ENCODE results near the gene EZR. TPM values are rescaled to one million over a fixed set of nuclear protein-coding genes. Genes with fewer than 3 reads are reported as not detected.

The EZR gene
- total and polyA plus RNA-seq, 2 of the 8 experiments (the other 6 are each of a cell fraction or from before 2014, with no cell fraction given): 122 to 286 TPM

- Histone ChIP-seq H4K20me1 (replicated peaks in 1 of 2; ENCODE audit: control insufficient read depth in 1 of 2, insufficient read depth in 2 of 2, low read length in 2 of 2) (no peaks in the 10 kb centered on the region), H2BK12ac (ENCODE audit: low read depth, low read length) (peak overlapping the region; percentile 68; the same call in 1 of the 2 replicates), H3K4me1 (replicated peaks in 1 of 4; ENCODE audit: control insufficient read depth in 3 of 4, insufficient read depth in 4 of 4, low read length in 3 of 4) (peaks cover 0 to 21% (median 7%) of the 10 kb centered on the region in 4 experiments; a peak in 6 of 7 replicates), H2BK120ac (replicated peaks; ENCODE audit: low read depth, low read length) (no peak overlapping the region), H2BK5ac (ENCODE audit: low read depth, low read length) (no peak overlapping the region), H3K18ac (ENCODE audit: extremely low read depth, low read length) (0 out of 2 replicates have a peak overlapping the region, but pooled peaks have one; percentile 19), H3K23me2 (ENCODE audit: low read depth, low read length) (no peaks in the 10 kb centered on the region), H3K27me3 (replicated peaks in 1 of 4; ENCODE audit: control insufficient read depth in 3 of 4, extremely low read depth in 1 of 4, insufficient read depth in 3 of 4, low read length in 3 of 4) (no peaks in the 10 kb centered on the region; a peak in 2 of 7 replicates), H4K91ac (replicated peaks; ENCODE audit: insufficient read length, low read length) (no peak overlapping the region), H3K36me3 (ENCODE audit: control insufficient read depth in 2 of 4, insufficient read depth in 4 of 4, low read length in 3 of 4) (no peaks in the 10 kb centered on the region), H4K5ac (ENCODE audit: insufficient read length, low read depth, low read length) (no peak overlapping the region), H3K9ac (replicated peaks in 1 of 4; ENCODE audit: extremely low read depth in 1 of 4, low read depth in 3 of 4, low read length in 3 of 4) (no peak overlapping the region), H4K8ac (ENCODE audit: extremely low read depth, insufficient read depth, low read length) (no peak overlapping the region), H3K23ac (ENCODE audit: insufficient read length) (no peak overlapping the region), H3K79me1 (ENCODE audit: low read depth, low read length) (no peaks in the 10 kb centered on the region), H3K79me2 (ENCODE audit: control insufficient read depth in 1 of 2, insufficient read depth in 2 of 2, low read length in 2 of 2) (no peaks in the 10 kb centered on the region), H3K27ac (ENCODE audit: low read depth, low read length) (no peak overlapping the region), H3K9me3 (ENCODE audit: insufficient read depth in 2 of 2, low read depth in 1 of 2, low read length in 1 of 2) (no peaks in the 10 kb centered on the region), H2AK5ac (ENCODE audit: low read depth, low read length) (no peak overlapping the region), H2BK15ac (ENCODE audit: low read length) (no peak overlapping the region), H3K4me2 (ENCODE audit: insufficient read depth in 1 of 2, low read depth in 2 of 2, low read length in 2 of 2) (no peak overlapping the region), H3K4ac (replicated peaks; ENCODE audit: insufficient read length, low read depth, low read length) (no peak overlapping the region), H3K56ac (replicated peaks; ENCODE audit: insufficient read length, low read depth, low read length) (no peak overlapping the region), H2AFZ (ENCODE audit: low read length) (no peak overlapping the region), H2BK20ac (ENCODE audit: low read length) (no peak overlapping the region), H3K14ac (ENCODE audit: insufficient read length) (no peak overlapping the region), H3K4me3 (ENCODE audit: extremely low read depth in 1 of 4, insufficient read depth in 2 of 4, low read depth in 3 of 4, low read length in 4 of 4) (no peak overlapping the region)
- DNase-seq (ENCODE audit: low read depth in 1 of 2, low spot score in 2 of 2) (no peak), FAIRE-seq (no peak)
- POLR2A ChIA-PET (ENCODE audit: partially characterized antibody): interaction anchor here (0.8 to 3.1 kb wide), 4 partner anchors 8 to 25 kb away, joined by 3 to 20 read pairs (median 4); no protein-coding TSS in a partner anchor
- CTCF ChIA-PET (ENCODE audit: partially characterized antibody): interaction anchor here (0.6 to 2.0 kb wide), 6 partner anchors 12 to 219 kb away, joined by 3 to 8 read pairs (median 4); no protein-coding TSS in a partner anchor
- 95% methylated on average over 13 of the region's 13 CpGs; no CpG with 5 or more reads in 1 of the 2 experiments for WGBS, 2 experiments (ENCODE audit: extremely low coverage in 1 of 2, insufficient coverage in 1 of 2, insufficient read length in 1 of 2, insufficient replicate concordance in 2 of 2, low coverage in 1 of 2, low lambda C conversion rate in 2 of 2, missing lambda C conversion rate in 1 of 2)
- TF ChIP-seq TCF12 (IDR thresholded peaks at IDR 0.05; ENCODE audit: low read depth, low read length): no peak
- no peak for TF ChIP-seq RAD21 (IDR thresholded peaks at IDR 0.05 in 1 of 2, conservative IDR thresholded peaks at IDR 0.05 in 1 of 2; ENCODE audit: low read depth in 2 of 2, low read length in 2 of 2)
- no peak for TF ChIP-seq TAF1 (IDR thresholded peaks at IDR 0.05; ENCODE audit: low read depth, low read length)
- TF ChIP-seq JUND (IDR thresholded peaks at IDR 0.05; ENCODE audit: low read length): no peak
- TF ChIP-seq HDAC2 (IDR thresholded peaks at IDR 0.05; ENCODE audit: borderline replicate concordance in 1 of 2, low read depth in 2 of 2, low read length in 2 of 2): no peak
- TF ChIP-seq SAP30 (IDR thresholded peaks at IDR 0.05; ENCODE audit: insufficient read depth, insufficient replicate concordance, low read length): no peak
- TF ChIP-seq KDM1A (IDR thresholded peaks at IDR 0.05; ENCODE audit: borderline replicate concordance, low read length): no peak
- no peak for TF ChIP-seq RNF2 (IDR thresholded peaks at IDR 0.05; ENCODE audit: borderline replicate concordance, low read depth, low read length, missing control alignments, poor library complexity, severe bottlenecking)
- no peak for TF ChIP-seq TEAD4 (IDR thresholded peaks at IDR 0.05; ENCODE audit: low read depth, low read length)
- no peak for TF ChIP-seq CEBPB (IDR thresholded peaks at IDR 0.05; ENCODE audit: low read depth, low read length)
- TF ChIP-seq USF2 (IDR thresholded peaks at IDR 0.05; ENCODE audit: low read length): no peak
Measured at GRCh38 chr6:158755636-158756035, 63.5 kb downstream of the EZR start.
